Embryonic facial prominence (tissue), 1 donor: ENCODE measurements around the gene RPL10.
A peak's percentile ranks its signal among the peaks of the same experiment; 100 is the strongest.

Source experiments
- DNase-seq: peaks from one replicate; pipeline ENCODE4 v3.0.0-alpha.2; 2016; ENCODE audit errors: extremely low spot score

Gene RPL10

DNA sequence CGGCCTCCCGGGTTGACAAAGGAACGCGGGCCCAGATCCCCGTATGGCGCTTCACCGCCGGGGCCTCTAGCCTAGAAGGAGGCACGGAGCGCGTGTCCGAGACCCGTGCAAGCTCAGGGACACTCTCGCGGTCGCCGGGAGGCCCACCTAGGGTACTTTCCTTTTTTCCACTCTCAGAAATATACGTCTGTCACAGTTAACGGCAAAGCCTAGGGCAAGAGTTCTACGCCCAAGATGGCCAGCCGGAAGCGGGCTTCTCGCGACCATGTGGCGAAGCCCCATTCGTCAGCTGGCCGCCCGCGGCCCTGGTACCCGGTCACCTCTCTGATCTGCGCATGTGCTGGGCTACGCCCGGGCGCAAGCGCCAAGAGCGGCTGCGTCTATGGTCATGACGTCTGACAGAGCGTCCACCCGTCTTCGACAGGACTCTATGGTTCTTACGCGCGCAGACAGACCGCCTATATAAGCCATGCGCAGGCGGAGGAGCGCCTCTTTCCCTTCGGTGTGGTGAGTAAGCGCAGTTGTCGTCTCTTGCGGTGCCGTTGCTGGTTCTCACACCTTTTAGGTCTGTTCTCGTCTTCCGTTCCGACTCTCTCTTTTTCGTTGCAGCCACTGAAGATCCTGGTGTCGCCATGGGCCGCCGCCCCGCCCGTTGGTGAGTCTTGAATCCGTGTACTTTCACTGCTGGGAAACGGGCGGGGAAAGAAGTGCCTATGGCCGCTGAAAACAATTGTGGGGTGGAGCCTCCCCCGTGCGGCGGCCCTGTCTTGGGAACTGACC is at the start of gene RPL10:
RPL10 (plus strand) TSS at position 490 of the 780 bp plus-strand sequence; CDS start at position 633, 143 bp downstream.
- DNase-seq = peak; percentile 89

DNA sequence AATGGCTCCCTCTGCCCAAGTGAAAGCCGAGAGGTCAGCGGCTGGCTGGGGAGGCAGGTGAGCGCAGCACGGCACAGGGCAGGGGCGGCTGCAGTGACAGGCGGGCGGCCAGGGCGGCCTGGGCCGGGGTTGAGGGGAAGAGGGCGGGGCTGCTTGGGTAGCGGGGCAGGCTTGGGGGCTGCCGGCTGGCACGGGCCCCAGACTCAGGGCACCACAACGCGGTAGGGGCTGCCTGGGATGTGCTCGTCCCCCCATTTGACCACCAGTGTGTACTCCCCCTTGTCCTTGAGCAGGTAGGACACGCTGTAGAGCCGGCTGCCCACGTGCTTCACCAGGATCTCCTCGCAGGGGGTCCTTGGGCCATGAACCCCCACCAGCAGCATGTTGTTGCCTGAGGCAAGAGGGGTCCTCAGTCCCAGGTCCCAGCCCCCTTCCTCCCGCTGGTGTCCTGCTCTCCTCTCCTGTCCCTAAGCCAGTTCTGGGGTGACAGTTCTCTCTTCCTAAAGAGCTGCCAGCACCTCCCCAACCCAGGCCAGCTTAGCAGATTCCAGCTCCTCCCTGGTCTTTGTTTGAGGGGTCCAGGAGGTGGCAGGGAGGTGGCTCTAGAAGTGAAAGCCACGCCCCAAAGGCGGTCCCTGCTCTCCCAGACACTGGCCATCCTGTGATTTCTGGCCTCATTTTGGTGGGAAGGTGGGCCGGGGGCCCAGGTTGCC is 49.4 kb upstream of the RPL10 start:
- DNase-seq = no peak

DNA sequence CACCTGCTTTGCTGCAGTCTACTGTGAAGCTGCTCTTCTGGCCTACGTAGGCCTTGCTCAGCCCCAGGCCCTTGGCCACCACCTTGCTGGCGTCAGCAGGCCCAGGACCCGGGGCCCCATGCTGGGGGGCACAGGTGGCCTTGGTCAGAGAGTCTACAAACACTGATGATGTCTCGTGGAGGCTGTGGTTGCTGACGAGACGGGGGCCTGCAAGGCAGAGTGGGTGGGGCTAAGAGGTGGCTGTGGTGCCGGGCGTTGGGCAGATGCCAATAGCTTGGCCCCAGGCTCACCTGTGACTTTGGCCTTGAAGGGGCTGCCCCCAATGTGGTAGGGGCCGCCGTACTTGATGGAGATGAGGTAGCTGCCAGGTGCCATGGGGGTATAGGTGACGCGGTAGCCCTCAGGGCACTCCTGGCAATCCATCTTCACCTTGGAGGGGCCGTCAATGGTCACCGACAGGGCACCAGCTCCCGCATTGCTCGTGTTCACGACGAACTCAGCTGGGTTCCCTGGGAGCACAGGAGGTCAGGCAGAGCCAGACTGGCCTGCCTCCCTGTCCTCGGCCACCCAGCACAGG is 48.7 kb upstream of the RPL10 start:
- no peak for DNase-seq

DNA sequence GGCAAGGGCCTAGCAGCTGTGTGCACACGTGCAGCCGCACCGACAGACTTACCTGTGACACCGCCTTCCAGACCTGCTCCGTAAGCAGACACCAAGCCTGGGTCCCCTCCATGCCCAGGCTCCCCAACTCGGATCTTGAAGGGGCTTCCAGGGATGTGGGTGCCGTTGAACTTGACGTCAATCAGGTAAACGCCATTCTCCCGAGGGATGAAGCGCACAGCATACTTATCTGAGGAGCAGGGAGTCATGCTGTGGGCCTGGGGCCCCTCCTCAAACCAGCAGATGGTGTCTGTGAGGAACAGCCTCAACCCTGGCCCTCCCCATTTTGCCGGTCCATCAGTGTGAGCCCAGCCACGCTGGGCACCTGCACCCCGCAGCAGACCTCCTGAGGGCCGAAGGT is 48.2 kb upstream of the RPL10 start:
- no peak for DNase-seq

DNA sequence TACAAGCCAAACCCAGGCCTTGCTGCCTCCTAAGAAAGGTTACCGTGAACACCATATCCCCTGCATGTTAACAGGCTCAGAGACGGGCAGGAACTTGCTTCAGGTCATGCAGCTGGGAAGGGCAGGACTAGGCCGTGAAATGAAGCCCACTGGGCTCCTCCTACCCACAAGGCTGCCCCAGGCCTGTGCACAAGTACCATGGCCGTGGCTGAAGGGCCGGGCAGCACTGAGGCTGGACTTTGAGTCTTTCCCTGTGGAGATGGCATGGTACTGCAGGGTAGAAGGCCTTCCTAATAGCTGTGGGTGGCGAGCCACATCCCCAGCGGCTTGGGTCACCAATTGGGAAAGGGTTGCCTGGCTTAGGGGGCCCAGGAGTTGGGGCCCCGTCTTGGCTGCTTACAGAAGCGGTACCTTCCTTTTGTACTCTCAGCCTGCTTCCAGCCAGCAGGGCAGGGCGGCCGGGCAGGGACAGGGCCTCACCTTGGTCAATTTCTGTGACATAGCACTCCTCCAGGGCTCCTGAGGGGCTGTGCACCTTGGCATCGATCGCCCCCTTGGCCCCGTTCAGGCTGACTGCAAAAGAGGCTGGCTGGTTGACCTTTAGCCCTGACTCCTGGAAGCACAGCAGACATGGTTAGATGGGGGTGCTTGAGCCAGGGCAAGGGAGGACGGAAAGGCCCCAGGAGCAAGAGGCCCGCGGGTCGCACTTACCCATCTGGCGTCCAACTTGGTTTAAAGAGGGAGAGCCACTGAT is 47.6 kb upstream of the RPL10 start:
- no peak for DNase-seq

DNA sequence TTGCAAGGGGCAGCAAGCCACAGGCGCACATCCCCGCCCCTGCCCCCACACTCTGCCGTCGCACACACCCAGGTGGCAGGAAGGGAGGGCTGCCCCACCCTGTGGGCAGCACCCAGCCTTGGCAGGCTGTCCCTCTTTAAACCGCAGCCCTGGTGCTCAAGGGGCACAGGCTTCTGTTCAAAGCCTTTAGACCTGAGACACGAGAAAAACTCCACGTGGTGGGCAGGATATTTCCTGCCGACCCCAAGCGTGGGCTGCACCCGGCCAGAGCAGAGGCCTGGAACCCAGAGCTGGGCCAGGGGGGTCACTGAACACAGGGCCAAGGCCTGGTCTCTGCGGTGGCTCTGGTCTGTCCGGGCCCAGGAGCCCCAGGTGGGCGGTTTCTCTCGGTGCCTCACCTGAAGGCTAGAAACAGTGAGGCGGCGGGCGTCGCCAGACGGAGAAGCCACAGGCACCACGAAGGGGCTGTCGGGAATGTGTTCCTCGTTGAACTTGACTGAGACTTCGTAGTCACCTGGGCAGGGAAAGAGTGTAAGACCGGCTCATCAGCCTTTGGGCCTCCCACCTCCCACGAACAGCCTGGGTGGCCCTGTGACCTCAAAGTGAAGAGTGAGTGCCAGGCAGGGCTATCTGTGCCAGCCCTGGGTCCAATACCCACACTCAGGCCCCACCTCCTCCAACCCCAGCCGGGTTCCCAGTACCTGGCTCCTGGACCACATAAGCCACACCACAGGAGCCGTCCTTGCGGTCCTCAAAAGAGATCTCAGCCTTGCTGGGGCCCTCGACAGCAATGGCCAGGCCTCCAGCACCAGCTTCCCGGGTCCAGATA is 46.8 kb upstream of the RPL10 start:
- no peak for DNase-seq

DNA sequence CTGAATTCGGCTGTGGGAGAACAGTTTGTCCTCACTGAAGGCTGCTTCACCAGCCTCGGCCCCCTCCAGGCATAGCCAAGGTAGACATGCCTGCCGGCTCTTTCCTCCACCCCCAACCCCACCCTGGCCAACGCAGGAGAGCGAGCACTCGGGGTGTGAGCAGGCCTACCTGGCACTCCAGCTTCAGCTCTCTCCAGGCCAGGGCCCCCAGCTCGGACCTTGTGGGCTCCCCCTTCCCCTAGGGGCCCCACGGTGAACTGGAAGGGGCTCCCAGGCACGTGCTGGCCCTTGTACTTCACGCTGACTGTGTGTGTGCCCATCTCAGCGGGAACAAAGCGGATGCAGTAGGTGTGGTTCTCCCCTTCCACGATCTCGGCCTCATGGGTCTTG is 46.2 kb upstream of the RPL10 start:
- no peak for DNase-seq

DNA sequence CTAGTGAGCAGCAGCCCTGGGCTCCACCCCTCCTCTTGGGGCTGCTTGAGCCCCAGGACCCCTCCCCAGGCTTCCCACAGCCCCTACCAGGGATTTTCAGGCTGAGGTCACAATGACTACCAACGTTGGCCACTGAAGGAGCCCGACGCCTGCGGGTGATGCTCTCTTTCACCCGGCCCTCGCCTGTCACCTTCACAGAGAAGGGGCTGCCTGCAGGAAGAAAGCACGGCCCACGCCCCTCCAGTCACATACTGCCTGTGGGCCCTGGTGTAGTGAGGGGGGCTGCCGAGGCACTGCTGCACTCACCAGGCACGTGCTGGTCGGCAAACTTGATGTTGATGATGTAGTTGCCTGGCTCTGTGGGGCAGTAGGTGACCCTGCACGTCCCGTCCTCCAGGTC is 45.7 kb upstream of the RPL10 start:
- DNase-seq = no peak

DNA sequence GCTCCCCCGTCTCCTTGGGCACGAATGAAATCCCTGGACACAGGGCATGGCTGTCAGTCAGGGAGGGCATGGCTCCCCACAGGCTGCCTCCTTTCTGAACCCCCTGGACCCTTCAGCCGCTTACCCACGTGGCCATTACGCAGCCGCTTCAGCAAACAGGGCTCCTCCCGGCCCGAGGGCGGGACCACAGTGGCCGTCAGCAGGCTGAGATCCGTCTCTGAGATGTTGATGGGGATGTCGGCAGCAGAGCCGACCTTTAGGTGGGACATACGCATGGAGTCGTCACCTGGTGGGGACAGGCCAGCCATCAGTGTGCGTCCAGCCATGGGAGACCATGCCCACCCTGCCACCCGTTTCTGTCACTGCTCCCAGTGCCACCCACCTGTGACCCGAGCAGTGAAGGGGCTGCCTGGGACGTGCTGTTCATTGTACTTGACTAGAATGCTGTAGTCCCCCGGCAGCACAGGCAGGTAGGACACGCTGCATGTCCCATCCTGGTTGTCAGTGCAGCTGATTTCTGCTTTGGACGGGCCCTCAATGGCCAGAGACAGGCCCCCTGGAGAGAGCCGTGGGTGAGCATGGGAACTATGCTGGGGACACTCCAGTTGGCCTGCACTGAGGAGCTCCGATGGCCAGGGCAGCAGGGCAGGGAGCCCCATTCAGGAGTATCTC is 44.9 kb upstream of the RPL10 start:
- no peak for DNase-seq

DNA sequence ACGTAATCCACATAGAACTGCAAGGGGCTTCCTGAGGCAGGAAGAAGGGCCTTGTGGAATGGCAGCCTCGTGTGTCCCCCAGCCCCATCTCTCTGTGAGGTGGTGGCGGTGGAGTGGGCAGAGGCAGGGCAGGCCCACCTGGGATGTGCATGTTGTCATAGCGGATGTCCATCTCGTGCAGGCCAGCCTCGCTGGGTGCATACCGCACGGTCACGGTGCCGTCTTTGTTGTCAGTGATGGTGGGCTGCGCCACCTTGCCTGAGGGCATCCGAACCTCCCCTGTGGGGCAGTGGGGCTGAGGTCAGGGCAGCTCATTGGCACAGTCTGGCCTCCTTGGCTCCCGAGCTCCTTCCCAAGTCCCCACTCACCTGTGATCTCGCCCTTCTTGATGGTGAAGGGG is 44.2 kb upstream of the RPL10 start:
- no peak for DNase-seq

DNA sequence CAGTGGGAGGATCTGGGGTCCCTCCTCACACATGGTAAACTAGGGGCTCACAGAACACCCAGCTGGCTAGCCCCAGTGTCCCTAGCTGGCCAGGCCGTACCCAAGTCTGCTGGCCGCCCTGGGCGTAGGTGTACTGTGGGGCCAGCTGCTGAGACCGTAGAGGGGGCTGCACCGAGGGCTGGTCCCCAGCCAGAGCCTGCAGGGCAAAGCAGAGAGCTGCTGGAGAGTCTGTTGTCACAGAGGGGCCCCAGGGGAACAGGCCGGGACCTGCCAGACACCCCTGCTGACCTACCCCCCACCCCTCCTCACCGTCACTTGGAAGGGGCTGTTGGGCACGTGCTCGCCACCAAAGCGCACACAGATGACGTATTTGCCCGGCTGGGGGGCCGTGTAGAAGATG is 43.7 kb upstream of the RPL10 start:
- DNase-seq = no peak

DNA sequence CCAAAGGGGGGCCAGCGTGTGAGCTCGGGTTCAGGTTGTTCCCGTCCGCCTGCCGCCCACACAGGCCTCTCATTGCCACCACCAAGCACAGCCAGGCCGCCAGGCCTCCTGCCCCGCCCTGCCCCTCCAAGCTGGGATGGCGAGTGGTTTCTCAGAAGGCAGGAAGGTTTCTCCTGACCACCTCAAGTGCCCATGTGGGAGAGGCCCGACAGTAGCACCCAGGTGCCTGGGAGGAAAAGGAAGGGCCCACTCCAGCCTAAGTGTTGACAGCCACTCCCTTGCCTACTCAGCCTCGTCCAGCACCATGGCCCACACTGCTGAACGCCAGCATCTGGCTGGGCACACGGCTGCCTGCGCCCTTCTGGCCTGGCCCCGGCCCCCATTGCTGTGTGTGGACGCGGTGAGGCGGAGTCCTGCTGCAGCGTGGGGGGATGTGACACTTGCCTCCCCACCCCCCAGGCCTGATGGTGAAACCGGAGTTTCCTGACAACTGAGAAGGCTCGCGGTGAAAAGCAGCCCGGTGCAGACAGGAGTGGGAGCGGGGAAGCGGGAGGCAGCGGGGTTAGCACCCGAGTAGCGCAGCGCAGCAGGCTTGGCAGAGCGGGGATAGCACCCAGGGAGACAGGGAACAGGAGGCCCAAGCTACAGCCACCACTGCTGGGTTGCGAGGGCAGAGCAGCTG is 42.9 kb upstream of the RPL10 start:
- no peak for DNase-seq

DNA sequence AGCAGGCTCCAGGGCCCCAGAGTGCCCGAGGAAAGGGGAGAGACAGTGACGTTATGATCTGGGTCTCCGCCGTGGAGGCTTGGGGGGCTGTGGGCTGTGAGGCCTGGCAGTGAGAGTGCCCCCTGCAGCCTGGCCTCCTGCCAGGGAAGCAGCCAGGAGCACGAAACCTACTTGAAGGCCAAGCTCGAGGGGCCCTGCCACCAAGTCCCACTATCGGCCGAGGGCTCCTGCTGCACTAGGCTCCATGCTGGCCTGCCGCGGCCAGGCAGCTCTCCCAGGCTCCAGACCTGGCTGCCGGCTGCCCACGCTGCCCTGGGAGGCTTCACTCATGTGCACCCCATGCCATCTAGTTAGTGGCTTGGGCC is 42.4 kb upstream of the RPL10 start:
- no peak for DNase-seq

DNA sequence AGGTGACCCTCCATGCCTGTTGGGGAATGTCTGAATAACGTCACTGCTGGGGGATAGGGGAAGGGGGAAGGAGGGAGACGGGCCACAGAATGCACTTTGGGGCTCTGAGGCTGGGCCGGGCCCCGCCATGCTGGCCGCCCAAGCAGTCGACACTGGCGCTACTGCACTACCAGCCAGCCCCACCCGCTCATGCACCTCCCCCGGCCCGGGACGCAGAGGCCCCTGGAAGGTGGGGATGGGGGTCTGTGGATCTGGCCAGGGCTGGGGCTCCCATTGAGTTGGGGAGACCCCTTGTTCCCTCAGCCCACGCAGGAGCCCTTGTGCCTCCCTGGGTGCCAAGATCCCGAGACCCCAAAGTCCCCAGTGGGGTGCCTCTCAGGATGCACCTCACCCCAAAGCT is 41.6 kb upstream of the RPL10 start:
- DNase-seq = no peak

DNA sequence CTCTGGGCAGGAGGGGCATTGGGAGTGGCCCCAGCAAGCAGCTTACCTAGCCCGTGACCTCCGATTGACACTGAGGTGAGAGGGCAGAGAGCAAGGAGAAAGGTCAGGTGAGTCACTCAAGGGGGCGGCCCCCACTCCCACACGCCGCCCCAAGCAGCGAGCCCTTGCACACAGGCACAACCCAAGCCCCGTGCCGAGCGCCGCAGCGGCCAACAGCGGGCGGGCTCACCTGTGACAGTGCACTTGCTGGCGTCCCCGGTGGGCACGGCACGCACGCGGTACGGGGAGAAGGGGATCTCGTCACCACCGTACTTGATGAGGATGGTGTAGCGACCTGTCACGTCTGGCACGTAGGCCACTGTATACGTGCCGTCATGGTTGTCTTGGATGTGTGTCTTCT is 41.0 kb upstream of the RPL10 start:
- DNase-seq = no peak

DNA sequence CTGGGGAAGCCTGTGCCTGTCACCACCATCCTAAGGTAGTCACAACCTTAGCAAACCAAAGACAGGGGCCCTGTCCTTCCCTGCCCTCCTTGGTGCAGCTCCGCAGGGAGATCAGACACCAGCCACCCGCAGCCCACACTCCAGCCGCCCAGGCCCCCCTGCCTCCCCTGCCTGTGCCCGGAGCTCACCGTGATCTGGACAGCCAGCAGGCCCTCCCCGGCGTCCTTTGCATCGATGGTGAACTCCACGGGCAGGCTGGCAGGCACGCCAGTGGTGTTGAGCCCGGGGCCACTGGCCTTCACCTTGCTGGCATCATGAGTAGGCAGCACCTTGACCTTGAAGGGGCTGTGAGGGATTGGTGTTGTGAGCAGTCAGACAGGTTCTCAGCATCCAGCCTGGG is 40.2 kb upstream of the RPL10 start:
- no peak for DNase-seq

DNA sequence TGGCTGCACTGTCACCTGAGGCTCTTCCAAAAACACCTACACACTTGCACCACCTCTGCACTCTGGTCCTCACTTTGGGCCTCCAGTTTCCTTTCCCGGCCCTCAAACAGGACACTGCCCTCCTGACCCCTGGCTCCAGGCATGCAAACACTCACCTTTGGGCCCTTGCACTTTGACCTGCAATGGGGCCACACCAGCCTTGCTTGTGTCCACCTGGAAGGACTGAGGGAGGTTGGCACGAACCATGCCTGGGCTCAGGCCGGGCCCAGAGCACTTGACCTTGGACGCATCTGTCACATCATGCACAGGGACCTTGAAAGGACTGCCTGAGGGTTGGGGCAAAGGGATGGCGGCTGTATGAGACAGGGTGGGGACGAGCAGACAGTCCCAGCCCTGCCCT is 39.3 kb upstream of the RPL10 start:
- no peak for DNase-seq

DNA sequence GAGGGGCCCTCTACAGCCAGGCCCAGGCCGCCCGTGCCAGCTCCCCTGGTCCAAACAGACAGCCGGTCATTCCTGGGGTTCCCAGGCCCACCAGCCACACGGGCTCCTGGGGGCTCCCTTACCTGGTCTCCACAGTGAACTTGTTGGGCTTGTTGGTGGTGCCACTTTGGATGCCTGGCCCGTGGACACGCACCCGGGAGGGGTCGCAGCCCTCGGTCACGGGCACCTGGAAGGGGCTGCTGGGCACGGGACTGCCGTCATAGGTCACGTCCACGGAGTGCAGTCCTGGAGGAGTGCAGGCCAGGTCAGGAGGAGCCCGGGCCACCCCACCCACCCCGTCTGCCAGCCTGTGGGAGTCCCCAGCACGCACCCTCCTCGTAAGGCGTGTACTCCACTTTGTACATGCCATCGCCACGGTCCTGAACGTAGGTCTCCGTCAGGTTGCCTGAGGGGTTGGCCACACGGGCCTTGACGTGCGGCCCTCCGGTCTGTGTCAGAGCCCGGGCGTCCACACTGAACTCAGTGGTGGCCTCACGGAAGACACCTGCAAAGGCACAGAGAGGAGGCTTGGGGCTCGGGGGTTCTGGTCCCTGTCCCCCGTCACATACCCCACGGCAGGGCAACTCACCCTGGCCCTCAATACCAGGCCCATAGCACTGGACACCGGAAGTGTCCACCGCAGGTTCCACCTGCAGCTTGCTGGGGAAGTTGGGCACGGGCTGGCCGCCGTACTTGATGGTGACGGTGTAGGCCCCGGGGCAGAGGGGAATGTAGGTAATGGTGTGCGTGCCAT is 38.6 kb upstream of the RPL10 start:
- DNase-seq = no peak

DNA sequence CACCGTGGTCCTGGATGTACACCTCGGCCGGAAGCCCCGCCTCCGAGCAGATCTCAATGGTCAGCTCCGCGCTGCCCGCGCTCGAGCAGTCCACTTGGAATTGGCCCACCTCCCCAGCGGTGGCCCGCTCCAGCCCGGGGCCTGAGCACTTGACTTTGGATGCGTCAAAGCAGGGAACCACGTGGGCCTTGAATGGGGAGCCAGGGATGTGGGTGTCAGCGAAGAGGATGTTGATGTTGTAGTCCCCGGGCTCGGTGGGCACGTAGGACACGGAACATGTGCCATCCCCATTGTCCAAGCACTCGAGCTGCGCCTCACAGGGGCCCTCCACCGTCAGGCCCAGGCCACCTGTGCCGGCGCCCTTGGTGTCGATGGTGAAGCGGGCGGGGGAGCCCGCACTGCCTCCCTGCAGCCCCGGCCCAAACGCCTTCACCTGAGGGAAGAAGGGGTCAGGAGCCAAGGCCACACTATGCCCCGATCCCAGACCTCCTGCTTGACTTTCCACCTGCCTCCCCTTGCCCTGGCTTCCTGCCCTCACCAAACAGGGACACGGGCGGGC is 37.9 kb upstream of the RPL10 start:
- no peak for DNase-seq
